Measurements from ENCODE around the gene PRKN.
A peak's percentile ranks its signal among the peaks of the same experiment; 100 is the strongest.
"Not testable (repeated sequence)": the region's sequence is repeated elsewhere in the genome, so short reads cannot be mapped to it uniquely, and the experiment has no call there.

Gene PRKN

GRCh38 chr6:162443101-162443500, 284.5 kb downstream of the PRKN start:
- no peak for DNase-seq (ENCODE audit: low spot score)

- DNase-seq (ENCODE audit: low spot score) = peak; percentile 26
Observed at GRCh38 chr6:162442687-162443086, 284.9 kb downstream of the PRKN start.

GRCh38 chr6:162441991-162442390, 285.6 kb downstream of the PRKN start:
- DNase-seq (ENCODE audit: low spot score) = no peak

GRCh38 chr6:162438980-162439379, 288.6 kb downstream of the PRKN start:
- DNase-seq (ENCODE audit: low spot score) = no peak

- DNase-seq (ENCODE audit: low spot score) = no peak
Observed at GRCh38 chr6:162435071-162435470, 292.5 kb downstream of the PRKN start.

- no peak for DNase-seq (ENCODE audit: low spot score)
Observed at GRCh38 chr6:162421004-162421403, 306.6 kb downstream of the PRKN start.

- DNase-seq (ENCODE audit: low spot score) = no peak
Observed at GRCh38 chr6:162416831-162417537, 310.6 kb downstream of the PRKN start.

- DNase-seq (ENCODE audit: low spot score) = no peak
Observed at GRCh38 chr6:162416307-162416706, 311.3 kb downstream of the PRKN start.

- no peak for DNase-seq (ENCODE audit: low spot score)
Observed at GRCh38 chr6:162409741-162410691, 317.6 kb downstream of the PRKN start.

- no peak for DNase-seq (ENCODE audit: low spot score)
Observed at GRCh38 chr6:162408826-162409535, 318.6 kb downstream of the PRKN start.

- DNase-seq (ENCODE audit: low spot score) = no peak
Observed at GRCh38 chr6:162404951-162405350, 322.6 kb downstream of the PRKN start.

- no peak for DNase-seq (ENCODE audit: low spot score)
Observed at GRCh38 chr6:162403031-162403430, 324.5 kb downstream of the PRKN start.

GRCh38 chr6:162395181-162395580, 332.4 kb downstream of the PRKN start:
- DNase-seq (ENCODE audit: low spot score) = no peak

GRCh38 chr6:162390961-162391811, 336.4 kb downstream of the PRKN start:
- not testable (repeated sequence) for DNase-seq (ENCODE audit: low spot score)

GRCh38 chr6:162389343-162390085, 338.1 kb downstream of the PRKN start:
- no peak for DNase-seq (ENCODE audit: low spot score)

- no peak for DNase-seq (ENCODE audit: low spot score)
Observed at GRCh38 chr6:162388383-162388777, 339.2 kb downstream of the PRKN start.

GRCh38 chr6:162387718-162388382, 339.7 kb downstream of the PRKN start:
- DNase-seq (ENCODE audit: low spot score) = no peak

- no peak for DNase-seq (ENCODE audit: low spot score)
Observed at GRCh38 chr6:162385980-162386379, 341.6 kb downstream of the PRKN start.

- DNase-seq (ENCODE audit: low spot score) = no peak
Observed at GRCh38 chr6:162379757-162380409, 347.7 kb downstream of the PRKN start.

- DNase-seq (ENCODE audit: low spot score) = no peak
Observed at GRCh38 chr6:162377735-162378134, 349.8 kb downstream of the PRKN start.

Data from NAMALWA (cell line).